Neutrophil (primary cell): ENCODE data around the gene NHERF2.

ENCODE experiments used
- H3K27ac ChIP-seq: fragments of 200-600 bp; sonication (generic); 2 replicates; pipeline ENCODE4 v1.5.1; 2016; ENCODE audit warnings: mild to moderate bottlenecking, moderate library complexity
- H3K27me3 ChIP-seq: fragments of 200-600 bp; sonication (generic); 2 replicates; pipeline ENCODE4 v1.6.0; 2016; ENCODE audit warnings: mild to moderate bottlenecking
- H3K36me3 ChIP-seq: fragments of 200-600 bp; sonication (generic); 2 replicates; pipeline ENCODE4 v1.5.1; 2017
- H3K4me1 ChIP-seq, 2 experiments: fragments of 200-600 bp in 1 of 2; sonication (generic) in 1 of 2; 1 replicate in 1 of 2; 2 replicates in 1 of 2; pipeline versions ENCODE4 v1.5.1 to v1.6.1; 2013 to 2016; ENCODE audit warnings: low read depth in 1 of 2, low read length in 1 of 2, mild to moderate bottlenecking in 1 of 2, moderate library complexity in 1 of 2; ENCODE audit not compliant: control insufficient read depth in 1 of 2, insufficient read depth in 1 of 2
- H3K4me3 ChIP-seq, 2 experiments: fragments of 200-600 bp in 1 of 2; sonication (generic) in 1 of 2; 1 replicate in 1 of 2; 2 replicates in 1 of 2; pipeline ENCODE4 v1.5.1; 2013 to 2016; ENCODE audit warnings: low read depth in 1 of 2, low read length in 1 of 2, mild to moderate bottlenecking in 1 of 2, moderate library complexity in 1 of 2
- H3K9me3 ChIP-seq: fragments of 200-600 bp; sonication (generic); 2 replicates; pipeline ENCODE4 v1.5.1; 2016
- CTCF ChIP-seq: fragments of 200-600 bp; sonication (generic); IDR thresholded peaks from 2 replicates; pipeline ENCODE4 v1.5.1; 2016; ENCODE audit warnings: antibody characterized with exemption

The NHERF2 gene

GRCh38 chr16:2006317-2006716 is 20.4 kb upstream of the NHERF2 start:
- Histone ChIP-seq H3K27ac (no peak overlapping the region), H3K4me3 (no peak overlapping the region), H3K27me3 (peaks cover 6% of the 10 kb centered on the region), H3K4me1 (peaks cover 36 to 52% of the 10 kb centered on the region in 2 experiments), H3K9me3 (no peaks in the 10 kb centered on the region), H3K36me3 (peaks cover 20% of the 10 kb centered on the region)
- TF ChIP-seq CTCF = no peak

- H3K36me3 ChIP-seq = peaks cover 11% of the 10 kb centered on the region
- H3K27me3 ChIP-seq = peaks cover 6% of the 10 kb centered on the region
- H3K4me1 ChIP-seq = peaks cover 36 to 52% of the 10 kb centered on the region in 2 experiments
- H3K9me3 ChIP-seq = no peaks in the 10 kb centered on the region
- no peak overlapping the region for H3K4me3 ChIP-seq
- no peak for TF ChIP-seq CTCF
- H3K27ac ChIP-seq = no peak overlapping the region
Observed at GRCh38 chr16:2007081-2007836, 19.4 kb upstream of the NHERF2 start.

GRCh38 chr16:2008009-2008526 is 18.6 kb upstream of the NHERF2 start:
- peaks cover 6% of the 10 kb centered on the region for H3K27me3 ChIP-seq
- H3K9me3 ChIP-seq = no peaks in the 10 kb centered on the region
- H3K27ac ChIP-seq = no peak overlapping the region
- H3K4me3 ChIP-seq = peak overlapping the region in 1 of 2 experiments; percentile 77
- H3K4me1 ChIP-seq = peaks cover 36 to 52% of the 10 kb centered on the region in 2 experiments
- H3K36me3 ChIP-seq = peaks cover 3% of the 10 kb centered on the region
- no peak for TF ChIP-seq CTCF

- no peak for TF ChIP-seq CTCF
- H3K9me3 ChIP-seq = no peaks in the 10 kb centered on the region
- H3K4me1 ChIP-seq = peaks cover 36 to 49% of the 10 kb centered on the region in 2 experiments
- H3K36me3 ChIP-seq = no peaks in the 10 kb centered on the region
- H3K27ac ChIP-seq = peak overlapping the region; percentile 72
- H3K27me3 ChIP-seq = peaks cover 6% of the 10 kb centered on the region
- H3K4me3 ChIP-seq = peak overlapping the region; percentile 77 to 82
Observed at GRCh38 chr16:2008631-2009163, 18.0 kb upstream of the NHERF2 start.

- Histone ChIP-seq H3K27ac (peak overlapping the region; percentile 72), H3K36me3 (no peaks in the 10 kb centered on the region), H3K4me3 (peak overlapping the region; percentile 77 to 82), H3K4me1 (peaks cover 31 to 44% of the 10 kb centered on the region in 2 experiments), H3K9me3 (no peaks in the 10 kb centered on the region), H3K27me3 (peaks cover 6% of the 10 kb centered on the region)
- no peak for TF ChIP-seq CTCF
Observed at GRCh38 chr16:2009164-2009711, 17.5 kb upstream of the NHERF2 start.
